Choroid plexus epithelial cell (primary cell): Measurements from ENCODE around the gene COL19A1.

Experiments used
- DNase-seq: peaks from one replicate; pipeline ENCODE4 v3.0.0-alpha.2; 2010; ENCODE audit warnings: low read depth
- H3K4me3 ChIP-seq: 2 replicates; pipeline ENCODE4 v1.5.1; 2011; ENCODE audit warnings: low read depth, mild to moderate bottlenecking, control low read depth, low read length, moderate library complexity
- TF ChIP-seq, protein P1 (sequence below): conservative IDR thresholded peaks from 2 replicates; pipeline ENCODE4 v1.5.1; 2011; ENCODE audit warnings: low read depth, mild to moderate bottlenecking, control low read depth, inconsistent platforms, low read length, moderate library complexity

Gene COL19A1

DNA sequence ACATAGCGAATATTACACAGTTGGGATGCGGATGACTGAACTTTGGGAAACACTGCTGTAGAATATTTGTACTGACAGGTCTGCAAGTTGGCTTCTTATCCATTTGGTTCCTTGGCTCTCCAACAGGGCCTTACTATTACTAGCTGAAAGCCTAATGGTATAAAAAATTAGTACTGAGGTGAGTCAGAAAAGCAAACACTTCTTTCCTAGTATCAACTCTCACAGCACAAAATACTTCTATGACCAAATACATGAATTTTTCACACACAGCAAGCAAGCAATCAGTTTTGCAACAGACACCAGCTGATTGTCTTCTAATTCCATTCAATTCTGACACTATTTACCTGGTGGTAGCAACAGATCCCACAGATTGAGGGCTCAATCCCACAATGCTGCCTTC is 268.2 kb downstream of the COL19A1 start:
- H3K4me3 ChIP-seq: no peak overlapping the region
- TF ChIP-seq, protein P1, sequence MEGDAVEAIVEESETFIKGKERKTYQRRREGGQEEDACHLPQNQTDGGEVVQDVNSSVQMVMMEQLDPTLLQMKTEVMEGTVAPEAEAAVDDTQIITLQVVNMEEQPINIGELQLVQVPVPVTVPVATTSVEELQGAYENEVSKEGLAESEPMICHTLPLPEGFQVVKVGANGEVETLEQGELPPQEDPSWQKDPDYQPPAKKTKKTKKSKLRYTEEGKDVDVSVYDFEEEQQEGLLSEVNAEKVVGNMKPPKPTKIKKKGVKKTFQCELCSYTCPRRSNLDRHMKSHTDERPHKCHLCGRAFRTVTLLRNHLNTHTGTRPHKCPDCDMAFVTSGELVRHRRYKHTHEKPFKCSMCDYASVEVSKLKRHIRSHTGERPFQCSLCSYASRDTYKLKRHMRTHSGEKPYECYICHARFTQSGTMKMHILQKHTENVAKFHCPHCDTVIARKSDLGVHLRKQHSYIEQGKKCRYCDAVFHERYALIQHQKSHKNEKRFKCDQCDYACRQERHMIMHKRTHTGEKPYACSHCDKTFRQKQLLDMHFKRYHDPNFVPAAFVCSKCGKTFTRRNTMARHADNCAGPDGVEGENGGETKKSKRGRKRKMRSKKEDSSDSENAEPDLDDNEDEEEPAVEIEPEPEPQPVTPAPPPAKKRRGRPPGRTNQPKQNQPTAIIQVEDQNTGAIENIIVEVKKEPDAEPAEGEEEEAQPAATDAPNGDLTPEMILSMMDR: no peak
- DNase-seq: no peak

DNA sequence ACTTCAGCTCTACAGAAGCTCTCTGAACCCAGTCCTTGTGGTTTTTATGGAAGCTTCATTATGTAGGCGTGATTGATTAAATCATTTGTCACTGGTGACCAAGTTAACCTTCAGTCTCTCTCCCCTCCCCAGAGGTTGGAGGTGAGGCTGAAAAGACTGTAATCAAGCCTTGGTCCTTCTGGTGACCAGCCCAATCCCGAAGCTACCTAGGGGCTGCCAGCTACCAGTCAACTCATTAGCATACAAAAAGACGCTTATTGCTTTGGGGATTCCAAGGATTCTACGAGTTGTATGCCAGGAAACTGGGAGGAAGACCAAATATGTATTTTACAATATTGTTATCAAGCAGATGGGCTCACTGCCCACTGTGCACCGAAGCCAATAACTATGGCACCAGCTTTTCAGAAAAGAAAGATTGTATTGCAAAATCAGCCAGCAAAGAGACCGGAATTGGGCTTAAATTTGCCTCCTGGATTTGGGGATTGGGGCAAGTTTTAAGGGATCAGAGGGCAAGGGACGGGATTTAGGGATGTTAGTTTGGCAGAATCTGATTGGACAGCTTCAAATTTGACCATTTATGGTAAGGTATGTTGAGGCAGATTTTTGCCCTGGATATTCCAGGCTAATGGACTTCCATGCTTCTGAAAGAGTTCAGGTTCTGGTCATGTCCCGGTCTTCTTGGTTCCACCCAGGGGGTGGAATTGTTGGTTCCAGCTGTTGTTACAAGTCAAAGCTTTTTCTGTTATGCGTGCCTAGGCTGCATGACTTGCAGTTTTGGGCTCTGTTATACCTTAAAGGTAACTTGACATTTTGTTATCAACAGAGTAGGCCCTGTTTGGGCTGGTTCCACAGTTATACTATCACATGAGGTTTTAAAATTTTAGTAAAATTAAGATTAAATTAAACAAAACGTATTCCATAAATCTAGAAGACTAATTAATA is 269.1 kb downstream of the COL19A1 start:
- no peak overlapping the region for H3K4me3 ChIP-seq

DNA sequence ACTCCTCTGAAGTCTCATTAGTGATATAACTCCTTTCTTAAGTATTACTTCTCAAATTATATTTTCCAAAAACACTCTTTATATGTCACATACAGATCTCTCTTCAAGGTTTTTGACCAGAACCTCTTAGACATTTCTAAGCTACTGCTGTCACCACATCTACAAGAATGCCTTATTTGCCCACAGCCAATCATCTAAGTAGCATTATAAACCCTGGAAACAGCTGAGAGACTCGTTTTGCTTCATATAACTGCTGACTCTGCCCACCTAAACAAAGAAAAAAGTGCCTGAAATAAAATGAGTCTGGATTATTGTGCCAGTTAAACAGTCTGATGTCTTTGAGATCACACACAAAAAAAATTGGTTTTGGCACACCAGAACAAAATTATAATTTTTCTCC is 270.6 kb downstream of the COL19A1 start:
- TF ChIP-seq, protein P1: no peak
- no peak overlapping the region for H3K4me3 ChIP-seq
- no peak for DNase-seq

More for the DNA sequence above, 269.1 kb downstream of the COL19A1 start:
- no peak for DNase-seq
- TF ChIP-seq, protein P1: no peak

DNA sequence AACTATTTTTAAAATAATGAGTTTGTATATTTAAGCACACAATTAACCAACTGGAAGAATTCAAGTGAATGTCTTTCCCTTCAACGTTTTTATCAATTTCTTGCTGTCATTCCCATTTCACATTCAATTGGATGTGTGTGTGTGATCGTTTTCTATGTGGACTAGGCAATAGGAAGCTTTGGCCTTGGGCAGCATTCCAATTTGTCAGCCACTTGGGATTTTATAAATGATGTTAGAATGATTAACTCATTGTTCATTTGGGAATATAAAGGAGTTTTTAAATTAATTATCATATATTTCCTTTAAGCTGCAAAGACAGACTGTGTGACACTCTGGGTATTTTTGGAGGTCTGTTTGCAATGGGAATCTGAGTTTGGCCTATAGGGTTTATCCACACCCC is 274.1 kb downstream of the COL19A1 start:
- no peak overlapping the region for H3K4me3 ChIP-seq
- no peak for DNase-seq
- TF ChIP-seq, protein P1: no peak

DNA sequence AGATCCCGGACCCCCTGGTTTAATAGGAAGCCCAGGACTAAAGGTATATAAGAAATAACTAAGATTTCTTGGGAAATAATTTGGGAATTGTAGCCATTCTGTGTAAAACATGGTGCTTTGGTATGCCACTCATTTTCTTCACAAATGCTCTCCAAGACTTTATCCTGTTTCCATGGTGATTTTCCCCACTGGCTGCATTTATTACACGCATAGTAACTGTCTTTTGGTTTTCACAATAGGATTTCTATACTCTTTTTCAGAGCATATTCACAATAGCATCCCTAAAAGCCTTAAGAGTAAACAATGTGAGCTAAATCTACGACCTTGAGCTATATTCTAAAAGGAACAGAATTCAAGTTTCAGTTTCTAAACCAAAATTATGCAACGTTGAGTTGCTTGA is 275.7 kb downstream of the COL19A1 start:
- DNase-seq: no peak
- no peak overlapping the region for H3K4me3 ChIP-seq
- TF ChIP-seq, protein P1: no peak

DNA sequence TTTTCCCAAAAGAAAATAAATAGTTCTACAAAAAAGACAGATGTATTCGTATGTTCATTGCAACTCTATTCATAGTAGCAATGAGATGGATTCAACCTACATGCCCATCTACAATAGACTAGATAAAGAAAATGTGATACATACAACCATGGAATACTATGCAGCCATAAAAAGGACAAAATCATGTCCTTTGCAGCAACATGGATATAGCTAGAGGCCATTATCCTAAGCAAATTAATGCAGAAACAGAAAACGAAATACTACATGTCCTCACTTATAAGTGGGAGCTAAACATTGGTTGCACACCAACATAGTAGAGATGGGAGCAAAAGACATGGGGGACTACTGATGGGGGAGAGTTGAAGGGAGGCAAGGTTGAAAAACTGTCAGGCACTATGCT is 278.8 kb downstream of the COL19A1 start:
- no peak overlapping the region for H3K4me3 ChIP-seq
- TF ChIP-seq, protein P1: no peak
- no peak for DNase-seq
